H9 (cell line): ENCODE results near the gene LRRC28. TPM values are rescaled to one million over a fixed set of nuclear protein-coding genes. Genes with fewer than 3 reads are reported as not detected.

Experiments
- DNase-seq: peaks from one replicate; pipeline ENCODE4 v3.0.0-alpha.2; 2017
- H2AFZ ChIP-seq: one replicate; pipeline ENCODE4 v1.6.1; 2013; ENCODE audit warnings: mild to moderate bottlenecking, low read length, control low read depth, moderate library complexity
- H2AK5ac ChIP-seq: 2 replicates; pipeline ENCODE4 v1.6.1; 2013; ENCODE audit warnings: low read length, control low read depth, mixed read lengths; ENCODE audit not compliant: insufficient read length
- H2BK120ac ChIP-seq: one replicate; pipeline ENCODE4 v1.6.1; 2013; ENCODE audit warnings: low read depth, mild to moderate bottlenecking, low read length, control low read depth, inconsistent platforms; ENCODE audit not compliant: poor library complexity, severe bottlenecking
- H2BK12ac ChIP-seq: 2 replicates; pipeline ENCODE4 v1.6.1; 2013; ENCODE audit warnings: low read length, control low read depth, mixed read lengths, low read depth; ENCODE audit not compliant: insufficient read length
- H2BK15ac ChIP-seq: 2 replicates; pipeline ENCODE4 v1.6.1; 2013; ENCODE audit warnings: low read depth, low read length, control low read depth
- H2BK20ac ChIP-seq: one replicate; pipeline ENCODE4 v1.6.1; 2013; ENCODE audit warnings: low read depth, mild to moderate bottlenecking, low read length, control low read depth, inconsistent platforms; ENCODE audit not compliant: poor library complexity, severe bottlenecking
- H2BK5ac ChIP-seq: 2 replicates; pipeline ENCODE4 v1.6.1; 2013; ENCODE audit warnings: low read length, control low read depth, mixed read lengths; ENCODE audit not compliant: insufficient read length
- H3K14ac ChIP-seq: 2 replicates; pipeline ENCODE4 v1.6.1; 2013; ENCODE audit warnings: low read length, control low read depth; ENCODE audit not compliant: insufficient read depth
- H3K18ac ChIP-seq: 2 replicates; pipeline ENCODE4 v1.6.1; 2013; ENCODE audit warnings: low read depth, mild to moderate bottlenecking, mixed read lengths, low read length, control low read depth; ENCODE audit not compliant: insufficient read length
- H3K23ac ChIP-seq: 2 replicates; pipeline ENCODE4 v1.6.1; 2013; ENCODE audit warnings: low read length, control low read depth, mixed read lengths, low read depth; ENCODE audit not compliant: insufficient read length
- H3K23me2 ChIP-seq: 2 replicates; pipeline ENCODE4 v1.6.1; 2013; ENCODE audit warnings: low read depth, mild to moderate bottlenecking, mixed read lengths, low read length, control low read depth; ENCODE audit not compliant: insufficient read length, poor library complexity, severe bottlenecking
- H3K27ac ChIP-seq: 2 replicates; pipeline ENCODE4 v1.5.1; 2013; ENCODE audit warnings: low read length, control low read depth, mixed read lengths, low read depth; ENCODE audit not compliant: insufficient read length
- H3K27me3 ChIP-seq: 2 replicates; pipeline ENCODE4 v1.6.1; 2013; ENCODE audit warnings: low read length, control low read depth, inconsistent platforms; ENCODE audit not compliant: insufficient read depth
- H3K4ac ChIP-seq: 2 replicates; pipeline ENCODE4 v1.6.1; 2013; ENCODE audit warnings: low read depth, mild to moderate bottlenecking, control low read depth, inconsistent platforms, low read length, moderate library complexity
- H3K4me1 ChIP-seq: 2 replicates; pipeline ENCODE4 v1.6.1; 2013; ENCODE audit warnings: low read length, control low read depth, inconsistent platforms; ENCODE audit not compliant: insufficient read depth
- H3K4me2 ChIP-seq: 2 replicates; pipeline ENCODE4 v1.6.1; 2013; ENCODE audit warnings: low read length, control low read depth, mixed read lengths; ENCODE audit not compliant: insufficient read length, insufficient read depth
- H3K56ac ChIP-seq: 2 replicates; pipeline ENCODE4 v1.6.1; 2013; ENCODE audit warnings: low read depth, mild to moderate bottlenecking, mixed read lengths, low read length, control low read depth; ENCODE audit not compliant: insufficient read length
- H3K79me1 ChIP-seq: 2 replicates; pipeline ENCODE4 v1.6.1; 2013; ENCODE audit warnings: low read depth, mild to moderate bottlenecking, moderate library complexity, low read length, control low read depth, inconsistent platforms; ENCODE audit not compliant: insufficient read depth, poor library complexity, severe bottlenecking
- H3K79me2 ChIP-seq: 2 replicates; pipeline ENCODE4 v1.6.1; 2013; ENCODE audit warnings: low read length, control low read depth, inconsistent platforms; ENCODE audit not compliant: insufficient read depth
- H3K9ac ChIP-seq: 2 replicates; pipeline ENCODE4 v1.6.1; 2013; ENCODE audit warnings: low read length, control low read depth, mixed read lengths; ENCODE audit not compliant: insufficient read length; ENCODE audit errors: extremely low read depth
- H3K9me3 ChIP-seq: one replicate; pipeline ENCODE4 v1.6.1; 2013; ENCODE audit warnings: low read depth, low read length, inconsistent platforms; ENCODE audit not compliant: control insufficient read depth
- H3T11ph ChIP-seq: one replicate; pipeline ENCODE4 v1.6.1; 2013; ENCODE audit warnings: mild to moderate bottlenecking, low read length, control low read depth, inconsistent platforms
- H4K20me1 ChIP-seq: one replicate; pipeline ENCODE4 v1.6.1; 2013; ENCODE audit not compliant: control insufficient read depth, insufficient read length, insufficient read depth
- H4K5ac ChIP-seq: 2 replicates; pipeline ENCODE4 v1.6.1; 2013; ENCODE audit warnings: low read depth, mild to moderate bottlenecking, mixed read lengths, low read length, control low read depth; ENCODE audit not compliant: insufficient read length
- H4K8ac ChIP-seq: replicated peaks from 2 replicates; pipeline ENCODE4 v1.6.1; 2013; ENCODE audit warnings: low read length, control low read depth, mixed read lengths, low read depth; ENCODE audit not compliant: insufficient read length
- H4K91ac ChIP-seq: 2 replicates; pipeline ENCODE4 v1.6.1; 2013; ENCODE audit warnings: low read depth, mild to moderate bottlenecking, moderate library complexity, mixed read lengths, low read length, control low read depth; ENCODE audit not compliant: insufficient read length
- H3K27ac Mint-ChIP-seq, 3 experiments: 2 replicates in 2 of 3; 3 replicates in 1 of 3; pipeline ENCODE4 v1.8.0; 2020 to 2021; ENCODE audit warnings: mixed read lengths in 3 of 3, mild to moderate bottlenecking in 1 of 3, moderate library complexity in 1 of 3
- H3K27me3 Mint-ChIP-seq: 2 replicates; pipeline ENCODE4 v1.8.0; 2021; ENCODE audit warnings: low read depth, mild to moderate bottlenecking, moderate library complexity, mixed read lengths
- H3K36me3 Mint-ChIP-seq, 3 experiments: 2 replicates in 2 of 3; 3 replicates in 1 of 3; pipeline ENCODE4 v1.8.0; 2020 to 2021; ENCODE audit warnings: low read depth in 3 of 3, mixed read lengths in 3 of 3; ENCODE audit not compliant: insufficient read depth in 1 of 3
- H3K4me1 Mint-ChIP-seq, 2 experiments: 2 replicates each; pipeline ENCODE4 v1.8.0; 2020; ENCODE audit warnings: mixed read lengths in 2 of 2
- H3K4me3 Mint-ChIP-seq, 2 experiments: 2 replicates in 1 of 2; 3 replicates in 1 of 2; pipeline ENCODE4 v1.8.0; 2020 to 2021; ENCODE audit warnings: mild to moderate bottlenecking in 2 of 2, mixed read lengths in 2 of 2, moderate library complexity in 1 of 2
- H3K9me3 Mint-ChIP-seq, 2 experiments: 2 replicates in 1 of 2; 3 replicates in 1 of 2; pipeline ENCODE4 v1.8.0; 2020; ENCODE audit warnings: mild to moderate bottlenecking in 2 of 2, mixed read lengths in 2 of 2, moderate library complexity in 1 of 2
- CTCF ChIP-seq: fragments of 200-600 bp; sonication (generic); conservative IDR thresholded peaks from 3 replicates; pipeline ENCODE4 v1.8.0; 2021; ENCODE audit warnings: antibody characterized with exemption, mild to moderate bottlenecking
- total RNA-seq: library from RNA; stranded (reverse); gene quantifications from 2 replicates; pipeline ENCODE4 v1.2.1, GENCODE V29; 2021

Gene LRRC28
- total RNA-seq, 1 experiment from 2014 or later, result 17.6 TPM

- no peak overlapping the region for H2AK5ac ChIP-seq
- H2BK20ac ChIP-seq, result no peak overlapping the region
- DNase-seq, result no peak
- H3K18ac ChIP-seq, result no peak overlapping the region
- H4K20me1 ChIP-seq, result no peaks in the 10 kb centered on the region
- H2BK5ac ChIP-seq, result no peak overlapping the region
- no peak overlapping the region for H2BK15ac ChIP-seq
- H3K56ac ChIP-seq, result no peak overlapping the region
- no peaks in the 10 kb centered on the region for H3K23me2 ChIP-seq
- no peak for TF ChIP-seq CTCF
- H3K36me3 Mint-ChIP-seq, result peaks cover 22 to 27% (median 22%) of the 10 kb centered on the region in 3 experiments
- H3K9ac ChIP-seq, result no peak overlapping the region
- no peak overlapping the region for H3K4me2 ChIP-seq
- no peaks in the 10 kb centered on the region for H3K27me3 ChIP-seq
- no peak overlapping the region for H3T11ph ChIP-seq
- no peak overlapping the region for H3K23ac ChIP-seq
- no peak overlapping the region for H3K4ac ChIP-seq
- H3K9me3 ChIP-seq, result peaks cover 4% of the 10 kb centered on the region
- no peak overlapping the region for H2AFZ ChIP-seq
- H3K9me3 Mint-ChIP-seq, result peaks cover 13 to 21% of the 10 kb centered on the region in 2 experiments; a peak in 4 of 5 replicates
- H3K4me3 Mint-ChIP-seq, result no peak overlapping the region
- H3K27me3 Mint-ChIP-seq, result no peaks in the 10 kb centered on the region
- H3K4me1 Mint-ChIP-seq, result peaks cover 6 to 12% of the 10 kb centered on the region in 2 experiments
- no peaks in the 10 kb centered on the region for H3K79me2 ChIP-seq
- H4K8ac ChIP-seq, result no peak overlapping the region
- no peak overlapping the region for H3K14ac ChIP-seq
- H4K91ac ChIP-seq, result no peak overlapping the region
- H4K5ac ChIP-seq, result no peak overlapping the region
- no peaks in the 10 kb centered on the region for H3K79me1 ChIP-seq
- no peak overlapping the region for H3K27ac Mint-ChIP-seq
- H3K4me1 ChIP-seq, result no peaks in the 10 kb centered on the region
- H2BK12ac ChIP-seq, result no peak overlapping the region
- H2BK120ac ChIP-seq, result no peak overlapping the region
- no peak overlapping the region for H3K27ac ChIP-seq
Measured at GRCh38 chr15:99368743-99369142, 117.5 kb downstream of the LRRC28 start.
